H1 (cell line): ENCODE data around the gene XPNPEP3. TPM values are rescaled to one million over a fixed set of nuclear protein-coding genes. Genes with fewer than 3 reads are reported as not detected.

Experiments used
- CTCF ChIA-PET: fragments of 300-600 bp; sonication (Branson Sonifier 250); formaldehyde crosslinking; loops from one replicate; lab custom pipeline; 2021; ENCODE audit not compliant: partially characterized antibody; lab: Charles Lee
- POLR2A ChIA-PET: fragments of 300-600 bp; sonication (Branson Sonifier 250); formaldehyde crosslinking; loops from one replicate; lab custom pipeline; 2021; ENCODE audit warnings: inconsistent platforms; ENCODE audit not compliant: partially characterized antibody; lab: Charles Lee
- DNase-seq, 2 experiments: peaks; one replicate each; pipeline versions ENCODE4 v3.0.0 to v3.0.0-alpha.2; 2010 to 2022; ENCODE audit warnings: low spot score in 2 of 2, low read depth in 1 of 2, mixed read lengths in 1 of 2
- FAIRE-seq: peaks from 2 replicates; lab custom pipeline; 2011; peaks lifted over from hg19 to GRCh38; lab: Jason Lieb, UNC
- H2AFZ ChIP-seq: 2 replicates; pipeline ENCODE4 v1.8.1; 2012; ENCODE audit warnings: low read length, inconsistent platforms
- H2AK5ac ChIP-seq: 2 replicates; pipeline ENCODE4 v1.6.1; 2013; ENCODE audit warnings: low read depth, low read length
- H2BK120ac ChIP-seq: replicated peaks from 2 replicates; pipeline ENCODE3; 2013; ENCODE audit warnings: low read depth, low read length, inconsistent platforms
- H2BK12ac ChIP-seq: 2 replicates; pipeline ENCODE4 v1.6.1; 2013; ENCODE audit warnings: low read depth, low read length
- H2BK15ac ChIP-seq: 2 replicates; pipeline ENCODE4 v1.6.1; 2013; ENCODE audit warnings: low read length
- H2BK20ac ChIP-seq: 2 replicates; pipeline ENCODE4 v1.6.1; 2013; ENCODE audit warnings: low read length
- H2BK5ac ChIP-seq: 2 replicates; pipeline ENCODE4 v1.6.1; 2013; ENCODE audit warnings: low read depth, low read length
- H3K14ac ChIP-seq: 2 replicates; pipeline ENCODE4 v1.6.1; 2013; ENCODE audit warnings: inconsistent platforms; ENCODE audit not compliant: insufficient read length
- H3K18ac ChIP-seq: 2 replicates; pipeline ENCODE4 v1.6.1; 2013; ENCODE audit warnings: low read length; ENCODE audit errors: extremely low read depth
- H3K23ac ChIP-seq: 2 replicates; pipeline ENCODE4 v1.6.1; 2013; ENCODE audit warnings: inconsistent platforms; ENCODE audit not compliant: insufficient read length
- H3K23me2 ChIP-seq: 2 replicates; pipeline ENCODE4 v1.6.1; 2013; ENCODE audit warnings: low read depth, low read length
- H3K27ac ChIP-seq: 2 replicates; pipeline ENCODE4 v1.6.1; 2011; ENCODE audit warnings: low read depth, low read length, inconsistent platforms
- H3K27me3 ChIP-seq, 4 experiments: replicated peaks in 1 of 4; 1 replicate in 1 of 4; 2 replicates in 3 of 4; pipeline versions ENCODE4 v1.6.1 to v1.8.1; 2011 to 2013; ENCODE audit warnings: low read length in 3 of 4, mild to moderate bottlenecking in 3 of 4, inconsistent platforms in 2 of 4, mixed read lengths in 2 of 4, moderate library complexity in 1 of 4; ENCODE audit not compliant: control insufficient read depth in 3 of 4, insufficient read depth in 3 of 4; ENCODE audit errors: extremely low read depth in 1 of 4
- H3K36me3 ChIP-seq, 4 experiments: 2 replicates each; pipeline versions ENCODE4 v1.6.1 to v1.8.1; 2011 to 2013; ENCODE audit warnings: mild to moderate bottlenecking in 4 of 4, low read length in 3 of 4, moderate library complexity in 2 of 4, control low read depth in 1 of 4, inconsistent platforms in 1 of 4; ENCODE audit not compliant: insufficient read depth in 4 of 4, control insufficient read depth in 2 of 4
- H3K4ac ChIP-seq: replicated peaks from 2 replicates; pipeline ENCODE3; 2013; ENCODE audit warnings: low read length, low read depth, mixed read lengths, inconsistent platforms; ENCODE audit not compliant: insufficient read length
- H3K4me1 ChIP-seq, 4 experiments: replicated peaks in 1 of 4; 1 replicate in 1 of 4; 2 replicates in 3 of 4; pipeline versions ENCODE4 v1.6.1 to v1.8.1; 2011 to 2013; ENCODE audit warnings: low read length in 3 of 4, inconsistent platforms in 2 of 4, mixed read lengths in 1 of 4; ENCODE audit not compliant: insufficient read depth in 4 of 4, control insufficient read depth in 3 of 4
- H3K4me2 ChIP-seq, 2 experiments: 2 replicates each; pipeline versions ENCODE4 v1.6.1 to v1.8.1; 2011 to 2013; ENCODE audit warnings: low read depth in 2 of 2, low read length in 2 of 2, control low read depth in 1 of 2, inconsistent platforms in 1 of 2, mild to moderate bottlenecking in 1 of 2; ENCODE audit not compliant: insufficient read depth in 1 of 2
- H3K4me3 ChIP-seq, 4 experiments: fragments of 200-600, 300-600 bp in 1 of 4; sonication (generic), shearing (Covaris generic), sonication (Bioruptor Twin) in 1 of 4; 2 replicates each; pipeline versions ENCODE4 v1.5.1 to v1.8.1; 2011 to 2016; ENCODE audit warnings: low read length in 4 of 4, low read depth in 3 of 4, control low read depth in 2 of 4, inconsistent platforms in 2 of 4, mild to moderate bottlenecking in 2 of 4, mixed read lengths in 1 of 4, moderate library complexity in 1 of 4; ENCODE audit not compliant: insufficient read depth in 2 of 4; ENCODE audit errors: extremely low read depth in 1 of 4
- H3K56ac ChIP-seq: replicated peaks from 2 replicates; pipeline ENCODE3; 2013; ENCODE audit warnings: low read depth, mild to moderate bottlenecking, mixed read lengths, low read length, inconsistent platforms; ENCODE audit not compliant: insufficient read length
- H3K79me1 ChIP-seq: 2 replicates; pipeline ENCODE4 v1.6.1; 2013; ENCODE audit warnings: low read depth, low read length, control low read depth
- H3K79me2 ChIP-seq, 2 experiments: 2 replicates each; pipeline versions ENCODE4 v1.6.1 to v1.8.1; 2012 to 2013; ENCODE audit warnings: low read length in 2 of 2, mild to moderate bottlenecking in 2 of 2, inconsistent platforms in 1 of 2; ENCODE audit not compliant: insufficient read depth in 2 of 2, control insufficient read depth in 1 of 2
- H3K9ac ChIP-seq, 4 experiments: replicated peaks in 1 of 4; 1 replicate in 1 of 4; 2 replicates in 3 of 4; pipeline versions ENCODE4 v1.6.1 to v1.8.1; 2011 to 2013; ENCODE audit warnings: low read depth in 3 of 4, low read length in 3 of 4, control low read depth in 2 of 4, mild to moderate bottlenecking in 2 of 4, moderate library complexity in 2 of 4, inconsistent platforms in 1 of 4; ENCODE audit errors: extremely low read depth in 1 of 4
- H3K9me3 ChIP-seq, 2 experiments: 2 replicates each; pipeline versions ENCODE4 v1.6.1 to v1.8.1; 2012 to 2013; ENCODE audit warnings: mild to moderate bottlenecking in 2 of 2, moderate library complexity in 2 of 2, control low read depth in 1 of 2, inconsistent platforms in 1 of 2, low read depth in 1 of 2, low read length in 1 of 2, mixed read lengths in 1 of 2; ENCODE audit not compliant: insufficient read depth in 2 of 2
- H4K20me1 ChIP-seq, 2 experiments: replicated peaks in 1 of 2; 2 replicates each; pipeline versions ENCODE3 to v1.8.1; 2011 to 2013; ENCODE audit warnings: inconsistent platforms in 2 of 2, low read length in 2 of 2, mild to moderate bottlenecking in 1 of 2; ENCODE audit not compliant: insufficient read depth in 2 of 2, control insufficient read depth in 1 of 2
- H4K5ac ChIP-seq: 2 replicates; pipeline ENCODE4 v1.6.1; 2013; ENCODE audit warnings: low read length, low read depth, mixed read lengths, inconsistent platforms; ENCODE audit not compliant: insufficient read length
- H4K8ac ChIP-seq: 2 replicates; pipeline ENCODE4 v1.8.0; 2013; ENCODE audit warnings: mild to moderate bottlenecking, moderate library complexity, low read length, inconsistent platforms; ENCODE audit not compliant: insufficient read depth; ENCODE audit errors: extremely low read depth
- H4K91ac ChIP-seq: replicated peaks from 2 replicates; pipeline ENCODE3; 2013; ENCODE audit warnings: low read length, mixed read lengths, inconsistent platforms; ENCODE audit not compliant: insufficient read length
- MAFK ChIP-seq: IDR thresholded peaks from 2 replicates; pipeline ENCODE4 v1.6.1; 2012; ENCODE audit warnings: low read depth, mild to moderate bottlenecking, improper control_type of control experiment, low read length
- NRF1 ChIP-seq: IDR thresholded peaks from 2 replicates; pipeline ENCODE4 v1.6.1; 2011; ENCODE audit warnings: mild to moderate bottlenecking, low read depth, low read length, improper control_type of control experiment
- POU5F1 ChIP-seq: IDR thresholded peaks from 2 replicates; pipeline ENCODE4 v1.6.1; 2011; ENCODE audit warnings: low read depth, mild to moderate bottlenecking, low read length, moderate library complexity
- WGBS, 2 experiments: shearing (Covaris generic) in 1 of 2; methylation state at CpG; one replicate each; pipeline versions ENCODE4 v1.1.6 to v1.1.7; 2013 to 2015; ENCODE audit warnings: low lambda C conversion rate in 2 of 2, mixed read lengths in 2 of 2, inconsistent platforms in 1 of 2, low coverage in 1 of 2, missing lambda C conversion rate in 1 of 2; ENCODE audit not compliant: insufficient replicate concordance in 2 of 2, insufficient coverage in 1 of 2, insufficient read length in 1 of 2; ENCODE audit errors: extremely low coverage in 1 of 2, missing lambda C conversion rate in 1 of 2; 5-methylcytosine and 5-hydroxymethylcytosine counted together
- polyA plus RNA-seq, 7 experiments: library from polyadenylated mRNA; depleted of rRNA in 3 of 7; stranded (reverse) in 5 of 7; unstranded in 2 of 7; fragments of >200 nt in 5 of 7; fragments of 200-250 nt in 2 of 7; gene quantifications; 1 replicate in 5 of 7; 2 replicates in 1 of 7; 4 replicates in 1 of 7; pipeline versions ENCODE4 v1.2.1 to v1.2.3, GENCODE V29; 2011 to 2013; ENCODE audit warnings: missing spikeins in 2 of 7, mixed read lengths in 2 of 7
- total RNA-seq: library from RNA; stranded (reverse); fragmentation: NEBNext Ultra II Directional; extraction: Animal tissue kit (Norgen Biotek cat#: 25700); gene quantifications from 2 replicates; pipeline ENCODE4 v1.2.1, GENCODE V29; 2021

XPNPEP3 gene
- total and polyA plus RNA-seq, 2 of the 8 experiments (the other 6 are each of a cell fraction or from before 2014, with no cell fraction given), result 25.8 to 29.2 TPM

- Histone ChIP-seq H3K14ac (no peak overlapping the region), H3K4me2 (no peak overlapping the region), H3K23me2 (no peaks in the 10 kb centered on the region), H2AFZ (no peak overlapping the region), H2BK15ac (no peak overlapping the region), H4K5ac (no peak overlapping the region), H3K18ac (no peak overlapping the region), H2AK5ac (no peak overlapping the region), H3K9ac (no peak overlapping the region), H4K91ac (no peak overlapping the region), H3K4ac (no peak overlapping the region), H2BK5ac (no peak overlapping the region), H3K79me1 (no peaks in the 10 kb centered on the region), H4K20me1 (peaks cover 0 to 11% of the 10 kb centered on the region in 2 experiments), H3K4me3 (no peak overlapping the region), H2BK20ac (no peak overlapping the region), H2BK120ac (no peak overlapping the region), H3K9me3 (no peaks in the 10 kb centered on the region), H3K27ac (no peak overlapping the region), H2BK12ac (no peak overlapping the region), H3K56ac (no peak overlapping the region), H4K8ac (no peak overlapping the region), H3K4me1 (no peaks in the 10 kb centered on the region), H3K27me3 (no peaks in the 10 kb centered on the region), H3K79me2 (peaks cover 0 to 22% of the 10 kb centered on the region in 2 experiments; a peak in 2 of 4 replicates), H3K23ac (no peak overlapping the region), H3K36me3 (peaks cover 13 to 84% (median 44%) of the 10 kb centered on the region in 4 experiments)
- WGBS, 2 experiments, result 95% methylated on average over 3 of the region's 3 CpGs; no CpG with 5 or more reads in 1 of the 2 experiments
- no peak for TF ChIP-seq NRF1
- TF ChIP-seq POU5F1, result no peak
- peak; percentile 7; the same call in 1 of the 2 replicates for TF ChIP-seq MAFK
- CTCF ChIA-PET, result interaction anchor here (0.6 kb wide), 1 partner anchor 46 kb away, joined by 3 read pairs; no protein-coding TSS in a partner anchor
- DNase-seq (no peak), FAIRE-seq (no peak)
- POLR2A ChIA-PET, result interaction anchor here (1.0 to 1.3 kb wide), 3 partner anchors 21 to 26 kb away, joined by 3 to 6 read pairs (median 3); partner anchors contain the start of gene XPNPEP3
Measured at GRCh38 chr22:40834619-40835018, 22.3 kb upstream of the XPNPEP3 start.
